ENCODE measurements around the gene FYCO1. TPM values are rescaled to one million over a fixed set of nuclear protein-coding genes. Genes with fewer than 3 reads are reported as not detected.

The FYCO1 gene
- total RNA-seq, 1 donor from 2014 or later: 1.2 TPM

DNA sequence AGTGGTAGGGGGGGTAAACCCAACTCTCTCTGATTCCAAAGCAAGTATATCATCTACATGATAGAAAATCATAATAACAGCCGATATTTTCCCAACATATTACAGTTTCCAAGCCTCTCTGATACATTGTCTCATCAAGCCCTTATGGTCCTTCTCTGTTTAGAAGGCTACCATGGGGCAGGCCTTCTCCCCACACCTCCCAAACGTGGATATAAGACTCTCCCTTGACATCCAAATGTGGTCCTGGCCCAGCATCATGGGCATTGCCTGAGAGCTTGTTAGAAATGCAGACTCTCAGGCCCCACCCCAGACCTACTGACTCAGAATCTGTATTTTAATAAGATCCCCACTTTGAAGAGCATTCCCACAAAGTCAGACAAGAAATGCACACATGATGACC lies 127.0 kb downstream of the FYCO1 start:
- no peak for DNase-seq (ENCODE audit: low spot score in 2 of 2)
- no peak for FAIRE-seq

GRCh38 chr3:45868213-45868612 lies 127.4 kb downstream of the FYCO1 start:
- no peak for FAIRE-seq
- no peak for DNase-seq (ENCODE audit: low spot score in 2 of 2)

Small RNA genes within 50 kb of the gene (small RNA-seq; reads per million reads assigned to genes)
- gene RF00019: not detected

Other genes starting within 250 kb of the FYCO1 start
- gene SLC6A20, start 199.3 kb downstream of the FYCO1 start, total RNA-seq: 3.3 TPM
- 24.5 TPM for gene LZTFL1, start 153.7 kb downstream of the FYCO1 start, total RNA-seq
- 0.41 TPM for gene CCR9, start 109.3 kb downstream of the FYCO1 start, total RNA-seq
- not detected for gene CXCR6, start 52.4 kb downstream of the FYCO1 start, total RNA-seq
- not detected for gene XCR1, start 31.7 kb upstream of the FYCO1 start, total RNA-seq
- gene CCR1, start 212.5 kb upstream of the FYCO1 start, total RNA-seq: 1.6 TPM
- not detected for gene CCR3, start 246.6 kb upstream of the FYCO1 start, total RNA-seq

Data from frontal cortex (tissue), 4 donors.